Hair follicle dermal papilla cell (primary cell): Measurements from ENCODE around the gene ITGB1BP2. TPM values are rescaled to one million over a fixed set of nuclear protein-coding genes. Genes with fewer than 3 reads are reported as not detected.

Experiments used
- total RNA-seq: library from RNA; depleted of rRNA; stranded (reverse); fragments of >200 nt; gene quantifications from 2 replicates; pipeline ENCODE4 v1.2.3, GENCODE V29; 2012

ITGB1BP2 gene
- total RNA-seq = 0.49 and 0.81 TPM in 2 replicates

GRCh38 chrX:71301195-71301924 is at the start of gene ITGB1BP2:
ITGB1BP2 (plus strand) TSS chrX:71301750; CDS start chrX:71301807, 57 bp downstream.

GRCh38 chrX:71254092-71254963 is 47.2 kb upstream of the ITGB1BP2 start, which contains the start of gene ZMYM3:
ZMYM3 (minus strand) TSS chrX:71254140; CDS start chrX:71253255, 885 bp downstream.

GRCh38 chrX:71283403-71284143 is 18.0 kb upstream of the ITGB1BP2 start, which contains the start of gene NONO:
NONO (plus strand) TSS chrX:71283635; CDS start chrX:71290638, 7,003 bp downstream.

Other genes starting within 250 kb of the ITGB1BP2 start
- 63.8 and 66.3 TPM in 2 replicates for gene SNX12, start 233.4 kb upstream of the ITGB1BP2 start, total RNA-seq
- 8.3 and 9.8 TPM in 2 replicates for gene FOXO4, start 205.9 kb upstream of the ITGB1BP2 start, total RNA-seq
- gene CXorf65, start 195.0 kb upstream of the ITGB1BP2 start, total RNA-seq = not detected in 2 replicates
- gene IL2RG, start 190.2 kb upstream of the ITGB1BP2 start, total RNA-seq = not detected in 2 replicates
- 29.3 and 38.6 TPM in 2 replicates for gene MED12, start 183.2 kb upstream of the ITGB1BP2 start, total RNA-seq
- gene NLGN3, start 156.9 kb upstream of the ITGB1BP2 start, total RNA-seq = 0.24 and 0.49 TPM in 2 replicates
- gene GJB1, start 78.5 kb upstream of the ITGB1BP2 start, total RNA-seq = not detected in 2 replicates
- gene ZMYM3, start 47.6 kb upstream of the ITGB1BP2 start, total RNA-seq = 25.1 and 30.7 TPM in 2 replicates
- gene NONO, start 18.1 kb upstream of the ITGB1BP2 start, total RNA-seq = 343 and 362 TPM in 2 replicates
- 28.2 and 32.5 TPM in 2 replicates for gene TAF1, start 64.6 kb downstream of the ITGB1BP2 start, total RNA-seq
- gene OGT, start 231.4 kb downstream of the ITGB1BP2 start, total RNA-seq = 152 and 229 TPM in 2 replicates